Suprapubic skin (tissue), 4 donors: ENCODE measurements around the gene DNAH8. TPM values are rescaled to one million over a fixed set of nuclear protein-coding genes. Genes with fewer than 3 reads are reported as not detected.
A peak's percentile ranks its signal among the peaks of the same experiment; 100 is the strongest.

Source experiments
- DNase-seq, 2 donors: peaks; one replicate each; pipeline ENCODE4 v3.0.0-alpha.2; 2019; ENCODE audit warnings: low spot score in 2 of 2
- H3K27ac ChIP-seq: fragments of 200-600 bp; sonication (generic); one replicate; pipeline ENCODE4 v1.5.1; 2019
- H3K27me3 ChIP-seq: fragments of 200-600 bp; sonication (generic); one replicate; pipeline ENCODE4 v1.5.1; 2019
- H3K36me3 ChIP-seq: fragments of 200-600 bp; sonication (generic); one replicate; pipeline ENCODE4 v1.5.1; 2019
- H3K4me1 ChIP-seq: fragments of 200-600 bp; sonication (generic); one replicate; pipeline ENCODE4 v1.5.1; 2019
- H3K4me3 ChIP-seq: fragments of 200-600 bp; sonication (generic); one replicate; pipeline ENCODE4 v1.5.1; 2019; ENCODE audit warnings: mild to moderate bottlenecking
- H3K9me3 ChIP-seq: fragments of 200-600 bp; sonication (generic); one replicate; pipeline ENCODE4 v1.5.1; 2019
- EP300 ChIP-seq: sonication (generic); formaldehyde crosslinking; IDR thresholded peaks from one replicate; pipeline ENCODE4 v1.6.1; 2017; ENCODE audit warnings: antibody characterized with exemption
- POLR2A ChIP-seq, 2 donors: fragments of 450-650 bp; IDR thresholded peaks; one replicate each; pipeline ENCODE4 v1.6.1; 2017; ENCODE audit warnings: antibody characterized with exemption in 2 of 2, mild to moderate bottlenecking in 2 of 2, moderate library complexity in 2 of 2
- POLR2AphosphoS5 ChIP-seq, 3 donors: sonication (generic); formaldehyde crosslinking; IDR thresholded peaks; one replicate each; pipeline ENCODE4 v1.6.1; 2017; ENCODE audit warnings: antibody characterized with exemption in 3 of 3
- WGBS: methylation state at CpG from one replicate; pipeline ENCODE4 v1.1.5; 2018; 5-methylcytosine and 5-hydroxymethylcytosine counted together
- total RNA-seq, 4 donors: library from RNA; depleted of rRNA; stranded (reverse); fragments of >200 nt; gene quantifications; one replicate each; pipeline ENCODE4 v1.1.0, GENCODE V29; 2016
- TF ChIP-seq, protein P1 (sequence below), 2 donors: fragments of 200-600 bp in 1 of 2; fragments of 450-650 bp in 1 of 2; sonication (generic) in 1 of 2; IDR thresholded peaks; one replicate each; pipeline ENCODE4 v1.5.1; 2016 to 2019; ENCODE audit warnings: antibody characterized with exemption in 2 of 2, mild to moderate bottlenecking in 1 of 2, moderate library complexity in 1 of 2

Gene DNAH8
- total RNA-seq, 4 donors from 2014 or later = 0.04 to 0.23 (median 0.08) TPM; not detected in 1

DNA sequence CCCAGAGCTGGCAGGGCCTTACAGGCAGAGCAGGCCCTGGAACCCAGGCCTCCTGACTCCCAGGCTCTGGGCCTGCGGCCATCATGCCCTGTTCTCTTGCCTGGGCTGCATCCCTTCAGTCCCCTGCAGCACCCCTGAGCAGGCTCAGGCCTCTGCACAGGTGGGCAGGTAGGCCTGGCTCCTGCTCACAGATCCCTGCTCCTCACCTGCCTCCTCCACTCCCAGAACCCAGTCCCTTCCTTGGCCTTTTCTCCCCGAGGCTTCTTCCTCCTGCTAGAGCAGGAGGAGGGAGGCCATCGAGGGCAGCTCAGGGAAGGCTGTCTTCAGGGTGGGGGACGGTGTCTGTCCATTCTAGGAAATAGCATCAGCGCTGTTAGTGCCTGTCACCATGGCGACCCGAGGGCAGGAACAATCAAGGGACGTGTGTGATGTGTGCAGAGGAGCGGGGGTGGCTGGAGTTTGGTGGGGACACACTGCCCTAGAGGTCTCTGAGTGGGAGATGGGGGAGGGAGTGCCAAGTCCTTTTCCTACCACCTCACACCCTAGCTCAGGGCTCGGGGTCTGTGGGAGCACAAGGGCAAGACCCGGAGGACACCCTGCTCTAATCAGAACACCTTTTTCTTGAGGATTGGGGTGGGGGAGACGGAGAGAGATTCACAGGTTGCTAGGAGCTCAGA is 360.0 kb downstream of the DNAH8 start:
- H3K36me3 ChIP-seq = no peaks in the 10 kb centered on the region
- no peaks in the 10 kb centered on the region for H3K27me3 ChIP-seq
- TF ChIP-seq POLR2A (IDR thresholded peaks at IDR 0.05) = no peak
- TF ChIP-seq POLR2AphosphoS5 (IDR thresholded peaks at IDR 0.05) = no peak
- TF ChIP-seq, protein P1, sequence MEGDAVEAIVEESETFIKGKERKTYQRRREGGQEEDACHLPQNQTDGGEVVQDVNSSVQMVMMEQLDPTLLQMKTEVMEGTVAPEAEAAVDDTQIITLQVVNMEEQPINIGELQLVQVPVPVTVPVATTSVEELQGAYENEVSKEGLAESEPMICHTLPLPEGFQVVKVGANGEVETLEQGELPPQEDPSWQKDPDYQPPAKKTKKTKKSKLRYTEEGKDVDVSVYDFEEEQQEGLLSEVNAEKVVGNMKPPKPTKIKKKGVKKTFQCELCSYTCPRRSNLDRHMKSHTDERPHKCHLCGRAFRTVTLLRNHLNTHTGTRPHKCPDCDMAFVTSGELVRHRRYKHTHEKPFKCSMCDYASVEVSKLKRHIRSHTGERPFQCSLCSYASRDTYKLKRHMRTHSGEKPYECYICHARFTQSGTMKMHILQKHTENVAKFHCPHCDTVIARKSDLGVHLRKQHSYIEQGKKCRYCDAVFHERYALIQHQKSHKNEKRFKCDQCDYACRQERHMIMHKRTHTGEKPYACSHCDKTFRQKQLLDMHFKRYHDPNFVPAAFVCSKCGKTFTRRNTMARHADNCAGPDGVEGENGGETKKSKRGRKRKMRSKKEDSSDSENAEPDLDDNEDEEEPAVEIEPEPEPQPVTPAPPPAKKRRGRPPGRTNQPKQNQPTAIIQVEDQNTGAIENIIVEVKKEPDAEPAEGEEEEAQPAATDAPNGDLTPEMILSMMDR (IDR thresholded peaks at IDR 0.05) = no peak
- no peak for TF ChIP-seq EP300
- no peak overlapping the region for H3K4me3 ChIP-seq
- 72% methylated on average over 12 of the region's 12 CpGs for WGBS
- no peaks in the 10 kb centered on the region for H3K4me1 ChIP-seq
- DNase-seq = no peak
- H3K27ac ChIP-seq = no peak overlapping the region
- H3K9me3 ChIP-seq = no peaks in the 10 kb centered on the region

DNA sequence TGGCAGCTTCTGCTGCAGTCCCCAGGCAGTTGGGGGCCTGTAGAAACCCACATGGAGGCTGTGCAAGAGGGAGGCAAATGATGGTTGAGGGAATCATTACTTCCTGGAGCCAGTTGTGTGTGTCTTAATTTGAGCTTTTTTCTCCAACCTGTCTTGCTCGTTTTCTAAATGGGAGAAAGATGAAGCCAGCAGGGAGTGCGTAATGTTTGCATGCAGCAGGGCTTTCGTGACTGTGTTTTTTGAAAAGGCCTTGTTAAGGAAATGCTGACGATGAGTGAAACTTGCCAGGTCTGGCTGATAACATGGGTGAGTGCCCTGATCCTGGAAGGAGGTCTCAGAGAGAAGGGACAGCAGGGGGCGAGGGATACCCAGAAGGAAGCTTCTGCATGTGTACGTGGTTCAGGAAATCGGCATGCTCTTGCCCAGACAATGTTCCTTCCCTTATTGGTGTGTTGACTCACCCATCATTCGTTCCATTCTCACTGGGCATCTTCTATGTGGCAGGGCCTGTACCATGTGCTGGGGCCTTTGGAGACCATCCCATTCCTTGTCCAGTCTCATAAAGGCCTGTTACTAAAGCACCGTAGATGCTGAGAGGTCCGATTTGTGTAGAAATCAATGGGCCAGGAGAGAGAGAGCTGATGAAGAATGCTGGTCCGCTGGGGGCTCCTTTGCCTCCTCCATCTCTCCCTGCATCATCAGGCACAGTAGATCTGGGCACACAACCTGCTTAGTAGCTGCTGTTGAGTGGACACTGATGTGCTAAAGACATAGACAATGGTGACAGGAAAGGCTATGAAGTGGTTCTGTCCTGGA is 360.9 kb downstream of the DNAH8 start:
- no peak overlapping the region for H3K4me3 ChIP-seq
- TF ChIP-seq POLR2AphosphoS5 (IDR thresholded peaks at IDR 0.05) (no peak), POLR2A (IDR thresholded peaks at IDR 0.05) (no peak), EP300 (no peak)
- TF ChIP-seq, protein P1 (IDR thresholded peaks at IDR 0.05) = no peak
- peak; percentile 43 to 44 for DNase-seq
- no peaks in the 10 kb centered on the region for H3K27me3 ChIP-seq
- H3K9me3 ChIP-seq = no peaks in the 10 kb centered on the region
- 78% methylated on average over 10 of the region's 11 CpGs for WGBS
- no peaks in the 10 kb centered on the region for H3K36me3 ChIP-seq
- no peak overlapping the region for H3K27ac ChIP-seq
- no peaks in the 10 kb centered on the region for H3K4me1 ChIP-seq

DNA sequence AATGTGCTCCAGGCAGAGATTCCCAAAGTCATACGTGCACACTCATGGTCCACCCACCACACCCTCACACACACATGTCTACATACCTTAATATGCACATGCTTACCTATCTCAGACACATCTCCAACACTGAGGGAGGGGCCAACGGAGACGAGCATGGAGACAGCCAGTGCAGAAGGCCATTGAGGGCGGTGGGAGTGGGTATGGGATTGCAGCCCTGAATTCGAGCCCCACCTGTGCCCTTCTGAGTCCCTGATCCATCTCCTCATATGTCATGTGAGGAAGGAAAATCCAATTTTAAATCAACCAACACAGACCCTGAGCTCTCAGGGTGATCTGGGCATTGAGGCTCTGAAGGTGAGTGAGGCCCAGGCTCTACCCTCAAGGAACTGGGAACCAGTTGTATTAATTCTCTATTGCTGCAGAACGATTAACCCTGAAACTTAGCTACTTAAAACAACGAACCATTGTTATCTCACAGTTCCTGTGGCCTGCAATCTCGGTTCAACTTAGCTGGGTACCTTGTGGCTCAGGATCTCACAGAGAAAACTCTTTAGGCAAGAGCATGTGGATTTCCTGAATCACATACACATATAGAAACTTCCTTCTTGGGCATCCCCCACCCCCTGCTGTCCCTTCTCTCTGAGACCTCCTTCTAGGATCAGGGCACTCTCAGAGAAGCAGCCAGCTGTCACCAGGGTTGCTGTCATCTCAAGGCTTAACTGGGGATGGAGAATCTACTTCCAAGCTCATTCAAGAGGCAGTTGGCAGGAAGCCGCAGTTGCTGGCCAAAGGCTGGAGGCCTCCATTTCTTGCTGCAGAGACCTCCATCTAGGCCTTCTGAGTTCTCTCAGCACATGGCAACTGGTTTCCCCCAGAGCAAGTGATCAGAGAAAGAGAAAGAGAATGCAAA is 361.8 kb downstream of the DNAH8 start:
- TF ChIP-seq POLR2AphosphoS5 (IDR thresholded peaks at IDR 0.05) = no peak
- H3K27ac ChIP-seq = no peak overlapping the region
- 75% methylated on average over 9 of the region's 9 CpGs for WGBS
- no peaks in the 10 kb centered on the region for H3K27me3 ChIP-seq
- DNase-seq = peak in 1 of 2 donors; percentile 39
- no peaks in the 10 kb centered on the region for H3K4me1 ChIP-seq
- no peaks in the 10 kb centered on the region for H3K36me3 ChIP-seq
- H3K4me3 ChIP-seq = no peak overlapping the region
- no peaks in the 10 kb centered on the region for H3K9me3 ChIP-seq

DNA sequence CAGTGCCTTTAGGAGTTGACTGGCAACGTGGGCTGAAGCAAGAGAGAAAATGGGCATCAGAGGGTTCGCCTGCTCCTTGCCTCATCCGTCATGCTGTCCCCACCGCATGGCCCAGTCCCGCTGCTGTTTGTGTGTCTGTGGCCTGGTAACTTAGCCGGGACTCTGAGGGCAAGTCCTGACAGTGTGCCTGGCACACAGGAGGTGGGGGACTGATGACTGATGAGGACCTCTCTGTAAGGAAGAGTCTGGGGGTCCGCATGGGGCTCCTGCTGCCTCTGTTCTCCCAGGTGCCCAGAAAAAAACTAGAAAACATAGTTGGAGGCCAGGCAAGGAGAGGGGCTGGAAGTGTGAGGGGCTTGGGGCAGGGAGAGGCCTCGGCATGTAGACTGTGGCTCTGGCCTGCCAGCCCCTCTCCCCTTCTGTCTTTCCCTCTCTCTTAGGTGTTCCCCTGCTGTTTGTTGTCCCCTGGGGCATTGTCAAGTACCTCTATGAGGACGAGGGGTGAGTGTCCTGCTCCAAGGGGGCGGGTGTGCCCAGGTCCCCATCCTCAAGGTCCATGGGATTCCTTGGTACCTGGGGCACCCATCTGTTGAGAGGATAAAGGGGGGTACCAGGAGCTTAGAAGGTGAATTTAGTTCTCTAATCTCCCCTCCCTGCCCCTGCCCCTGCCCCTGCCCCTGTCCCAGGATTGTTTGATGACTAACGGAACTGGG is 362.9 kb downstream of the DNAH8 start:
- no peak for DNase-seq
- no peak for TF ChIP-seq EP300
- no peak for TF ChIP-seq POLR2A (IDR thresholded peaks at IDR 0.05)
- TF ChIP-seq, protein P1 (IDR thresholded peaks at IDR 0.05) = no peak
- no peak for TF ChIP-seq POLR2AphosphoS5 (IDR thresholded peaks at IDR 0.05)
- Histone ChIP-seq H3K36me3 (no peaks in the 10 kb centered on the region), H3K27ac (no peak overlapping the region), H3K4me3 (no peak overlapping the region), H3K27me3 (no peaks in the 10 kb centered on the region), H3K9me3 (no peaks in the 10 kb centered on the region), H3K4me1 (no peaks in the 10 kb centered on the region)
- WGBS = 71% methylated on average over 9 of the region's 11 CpGs

DNA sequence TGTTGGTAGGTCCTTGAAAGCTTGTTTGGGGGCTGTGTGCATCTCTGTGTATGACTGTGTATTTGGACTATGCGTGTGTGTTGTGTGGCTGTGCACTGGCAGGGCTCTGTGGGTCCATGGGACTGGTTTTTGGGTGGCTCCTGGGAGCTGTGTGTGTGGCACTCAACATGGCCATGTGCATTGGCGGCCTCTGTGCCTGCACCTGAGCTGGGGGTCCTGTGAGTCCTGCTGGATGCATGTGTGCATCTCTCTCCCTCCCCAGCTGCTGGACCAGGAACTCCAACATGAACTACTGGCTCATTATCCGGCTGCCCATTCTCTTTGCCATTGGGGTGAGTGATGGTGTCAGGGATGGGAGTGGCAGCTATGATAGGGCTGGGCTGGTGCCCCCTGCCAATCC is 363.6 kb downstream of the DNAH8 start:
- no peaks in the 10 kb centered on the region for H3K9me3 ChIP-seq
- H3K27me3 ChIP-seq = no peaks in the 10 kb centered on the region
- H3K4me1 ChIP-seq = no peaks in the 10 kb centered on the region
- H3K4me3 ChIP-seq = no peak overlapping the region
- H3K27ac ChIP-seq = no peak overlapping the region
- no peak for TF ChIP-seq POLR2AphosphoS5 (IDR thresholded peaks at IDR 0.05)
- no peak for TF ChIP-seq EP300
- no peak for TF ChIP-seq POLR2A (IDR thresholded peaks at IDR 0.05)
- TF ChIP-seq, protein P1 (IDR thresholded peaks at IDR 0.05) = no peak
- no peaks in the 10 kb centered on the region for H3K36me3 ChIP-seq
- no peak for DNase-seq
- 81% methylated on average over 2 of the region's 3 CpGs for WGBS
